Central memory CD8-positive, alpha-beta T cell (primary cell): Measurements from ENCODE around the gene RD3L.
"Not testable (repeated sequence)": the region's sequence is repeated elsewhere in the genome, so short reads cannot be mapped to it uniquely, and the experiment has no call there.

ENCODE experiments used
- ATAC-seq: fragments of 150-1000 bp; cut with Tn5 transposase; replicated peaks from 2 replicates; pipeline ENCODE4 v1.10.0; 2022; ENCODE audit warnings: mild to moderate bottlenecking, moderate FRiP score, moderate number of reproducible peaks; ENCODE audit not compliant: poor library complexity, severe bottlenecking; ENCODE audit errors: extremely low read depth
- DNase-seq, 2 donors: peaks; one replicate each; pipeline ENCODE4 v3.0.0; 2021; ENCODE audit warnings: low spot score in 2 of 2
- H3K27ac Mint-ChIP-seq: one replicate; pipeline ENCODE4 v1.8.0; 2022; ENCODE audit warnings: low read depth, mild to moderate bottlenecking, moderate library complexity, mixed read lengths
- H3K27me3 Mint-ChIP-seq: one replicate; pipeline ENCODE4 v1.8.0; 2022; ENCODE audit warnings: mixed read lengths
- H3K36me3 Mint-ChIP-seq: one replicate; pipeline ENCODE4 v1.8.0; 2022; ENCODE audit warnings: mild to moderate bottlenecking, moderate library complexity, mixed read lengths; ENCODE audit not compliant: insufficient read depth
- H3K4me1 Mint-ChIP-seq: one replicate; pipeline ENCODE4 v1.8.0; 2022; ENCODE audit warnings: mixed read lengths
- H3K4me3 Mint-ChIP-seq: one replicate; pipeline ENCODE4 v1.8.0; 2022; ENCODE audit warnings: mild to moderate bottlenecking, moderate library complexity, mixed read lengths
- H3K9me3 Mint-ChIP-seq: one replicate; pipeline ENCODE4 v1.8.0; 2022; ENCODE audit warnings: mixed read lengths

Gene RD3L

DNA sequence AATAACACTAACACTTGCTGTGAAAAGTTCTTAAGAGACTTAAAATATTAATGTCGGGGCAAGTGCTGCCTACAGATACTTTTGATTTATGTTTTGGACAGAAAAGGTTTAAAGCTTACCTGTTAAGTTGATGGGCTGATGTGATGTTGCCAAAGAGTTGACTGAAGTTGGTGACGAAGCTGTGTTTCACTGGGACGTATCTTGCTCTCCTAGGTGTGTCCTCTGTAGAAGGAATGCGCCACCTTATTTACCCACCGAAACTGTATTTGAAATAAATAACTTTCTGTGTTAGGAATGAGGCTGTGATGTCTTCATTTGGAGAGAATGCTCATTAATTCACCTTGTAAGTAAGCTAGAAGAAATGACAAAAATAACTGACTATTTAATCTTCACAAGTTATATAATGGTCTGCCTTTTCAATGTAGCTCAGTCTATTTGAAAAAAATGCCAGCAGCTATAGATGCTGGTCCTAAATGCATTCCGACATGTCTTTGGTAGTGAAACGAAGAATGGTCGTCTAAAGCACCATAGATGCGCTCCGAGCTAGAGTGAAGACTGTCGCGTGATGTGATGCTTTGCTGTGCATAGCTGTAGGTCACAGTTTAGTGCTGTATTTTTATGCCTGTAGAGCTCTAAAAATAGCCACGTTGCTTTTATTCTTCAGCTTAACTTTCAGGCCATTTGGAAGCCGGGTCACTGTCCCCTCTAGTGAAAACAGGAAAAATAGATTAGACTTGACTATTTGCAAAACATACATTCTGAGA lies at the start of gene RD3L:
RD3L (minus strand) TSS at position 557 of the 764 bp plus-strand sequence. CDS start 834 bp downstream, outside the sequence.
- Mint-ChIP-seq H3K36me3 (peaks cover 1% of the 10 kb centered on the region), H3K27me3 (peaks cover 78% of the 10 kb centered on the region), H3K9me3 (no peaks in the 10 kb centered on the region), H3K4me1 (no peaks in the 10 kb centered on the region), H3K27ac (no peak within 1 kb of the TSS), H3K4me3 (no peak within 1 kb of the TSS)
- no peak for ATAC-seq
- no peak for DNase-seq

GRCh38 chr14:103989964-103990363 lies 47.6 kb upstream of the RD3L start:
- Mint-ChIP-seq H3K27ac (no peak overlapping the region), H3K27me3 (peaks cover 71% of the 10 kb centered on the region), H3K4me3 (no peak overlapping the region), H3K36me3 (peaks cover 2% of the 10 kb centered on the region), H3K9me3 (peaks cover 6% of the 10 kb centered on the region), H3K4me1 (no peaks in the 10 kb centered on the region)
- ATAC-seq: no peak
- no peak for DNase-seq

GRCh38 chr14:103989034-103989433 lies 46.7 kb upstream of the RD3L start:
- Mint-ChIP-seq H3K4me3 (no peak overlapping the region), H3K27me3 (peaks cover 78% of the 10 kb centered on the region), H3K36me3 (peaks cover 2% of the 10 kb centered on the region), H3K27ac (no peak overlapping the region), H3K9me3 (peaks cover 6% of the 10 kb centered on the region), H3K4me1 (no peaks in the 10 kb centered on the region)
- DNase-seq (no peak), ATAC-seq (no peak)

- no peak for ATAC-seq
- Mint-ChIP-seq H3K9me3 (peaks cover 2% of the 10 kb centered on the region), H3K4me3 (no peak overlapping the region), H3K36me3 (no peaks in the 10 kb centered on the region), H3K4me1 (no peaks in the 10 kb centered on the region), H3K27ac (no peak overlapping the region), H3K27me3 (peaks cover 69% of the 10 kb centered on the region)
- no peak for DNase-seq
Measured at GRCh38 chr14:103984196-103984595, 41.9 kb upstream of the RD3L start.

DNA sequence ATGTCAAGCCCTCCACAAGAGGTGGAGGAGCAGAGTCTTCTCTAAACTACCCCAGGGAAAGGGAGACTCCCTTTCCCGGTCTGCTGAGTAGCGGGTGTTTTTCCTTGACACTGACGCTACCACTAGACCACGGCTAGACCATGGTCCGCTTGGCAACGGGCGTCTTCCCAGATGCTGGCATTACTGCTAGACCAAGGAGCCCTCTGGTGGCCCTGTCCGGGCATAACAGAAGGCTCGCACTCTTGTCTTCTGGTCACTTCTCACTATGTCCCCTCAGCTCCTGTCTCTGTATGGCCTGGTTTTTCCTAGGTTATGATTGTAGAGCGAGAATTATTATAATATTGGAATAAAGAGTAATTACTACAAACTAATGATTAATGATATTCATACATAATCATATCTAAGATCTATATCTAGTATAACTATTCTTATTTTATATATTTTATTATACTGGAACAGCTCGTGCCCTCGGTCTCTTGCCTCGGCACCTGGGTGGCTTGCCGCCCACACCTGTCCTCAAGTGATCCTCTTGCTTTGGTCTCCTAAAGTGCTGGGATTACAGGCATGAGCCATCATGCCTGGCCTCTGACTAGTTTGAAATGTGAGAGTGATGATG lies 38.4 kb upstream of the RD3L start:
- not testable (repeated sequence) for H3K4me3 Mint-ChIP-seq, DNase-seq, H3K27ac Mint-ChIP-seq, H3K9me3 Mint-ChIP-seq, H3K4me1 Mint-ChIP-seq, H3K36me3 Mint-ChIP-seq, ATAC-seq
- H3K27me3 Mint-ChIP-seq: peaks cover 69% of the 10 kb centered on the region

- ATAC-seq (no peak), DNase-seq (no peak)
- Mint-ChIP-seq H3K9me3 (no peaks in the 10 kb centered on the region), H3K4me1 (no peaks in the 10 kb centered on the region), H3K27me3 (peaks cover 44% of the 10 kb centered on the region), H3K36me3 (no peaks in the 10 kb centered on the region), H3K27ac (no peak overlapping the region), H3K4me3 (no peak overlapping the region)
Measured at GRCh38 chr14:103974575-103974974, 32.2 kb upstream of the RD3L start.

DNA sequence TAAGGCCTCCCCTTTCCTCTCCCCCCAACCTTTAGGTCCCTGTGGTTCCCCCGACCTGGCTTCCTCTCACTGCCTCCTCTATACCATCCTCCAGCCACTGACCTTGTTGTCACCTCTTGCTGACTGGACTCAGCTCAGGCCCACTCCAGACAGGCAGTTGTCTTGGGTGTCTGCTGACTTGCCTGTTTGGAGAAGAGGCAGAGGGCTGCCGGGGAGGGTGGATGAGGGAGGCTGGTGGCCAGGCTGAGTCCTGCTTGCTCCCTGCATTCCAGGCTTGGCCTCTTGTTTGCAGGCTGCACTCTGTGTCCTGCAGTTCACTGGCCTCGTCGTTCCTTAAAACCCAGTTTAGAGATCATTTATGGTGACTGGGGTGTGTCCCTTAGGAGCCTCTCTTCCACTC lies 31.0 kb upstream of the RD3L start:
- ATAC-seq (no peak), DNase-seq (no peak)
- Mint-ChIP-seq H3K4me3 (no peak overlapping the region), H3K9me3 (no peaks in the 10 kb centered on the region), H3K27me3 (peaks cover 44% of the 10 kb centered on the region), H3K27ac (no peak overlapping the region), H3K4me1 (no peaks in the 10 kb centered on the region), H3K36me3 (no peaks in the 10 kb centered on the region)

- Mint-ChIP-seq H3K27me3 (peaks cover 45% of the 10 kb centered on the region), H3K4me3 (no peak overlapping the region), H3K36me3 (no peaks in the 10 kb centered on the region), H3K4me1 (no peaks in the 10 kb centered on the region), H3K27ac (no peak overlapping the region), H3K9me3 (no peaks in the 10 kb centered on the region)
- DNase-seq: no peak
- ATAC-seq: no peak
Measured at GRCh38 chr14:103969961-103970360, 27.6 kb upstream of the RD3L start.

- no peak for DNase-seq
- Mint-ChIP-seq H3K4me3 (no peak overlapping the region), H3K9me3 (no peaks in the 10 kb centered on the region), H3K27me3 (peaks cover 52% of the 10 kb centered on the region), H3K4me1 (no peaks in the 10 kb centered on the region), H3K36me3 (no peaks in the 10 kb centered on the region), H3K27ac (no peak overlapping the region)
- ATAC-seq: no peak
Measured at GRCh38 chr14:103966631-103967030, 24.3 kb upstream of the RD3L start.

DNA sequence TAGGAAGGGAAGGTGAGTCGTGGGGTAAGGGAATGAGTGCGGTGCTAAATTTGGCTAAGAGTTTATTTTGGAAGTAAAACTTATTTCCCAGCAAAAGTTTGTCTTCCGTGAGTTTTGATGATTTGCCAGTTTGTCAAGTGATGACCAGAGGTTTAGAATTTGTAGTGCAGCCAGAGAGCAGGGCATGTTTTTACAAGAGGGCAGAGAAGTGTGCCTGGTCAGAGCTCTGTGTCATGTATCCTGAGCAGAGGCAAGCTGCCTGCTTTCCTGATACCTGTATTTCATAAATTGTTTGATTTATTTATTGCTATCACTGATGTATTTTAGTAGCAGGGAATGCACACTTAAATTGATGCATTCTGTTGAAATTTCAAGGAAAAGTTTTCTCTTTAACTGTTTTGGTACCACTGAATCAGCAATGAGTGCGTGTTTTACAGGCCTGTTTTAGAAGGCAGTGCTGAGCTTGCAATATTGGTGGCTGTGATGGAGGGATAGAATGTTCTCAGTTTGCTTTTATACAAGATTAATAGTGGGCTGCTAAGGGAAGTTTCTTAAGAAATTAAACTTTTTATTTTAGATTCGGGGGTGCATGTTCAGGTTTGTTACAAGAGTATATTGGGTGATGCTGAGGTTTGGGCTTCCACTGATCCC lies 19.7 kb upstream of the RD3L start:
- DNase-seq: no peak
- Mint-ChIP-seq H3K27me3 (peaks cover 29% of the 10 kb centered on the region), H3K4me3 (no peak overlapping the region), H3K4me1 (no peaks in the 10 kb centered on the region), H3K27ac (no peak overlapping the region), H3K9me3 (no peaks in the 10 kb centered on the region), H3K36me3 (no peaks in the 10 kb centered on the region)
- ATAC-seq: no peak

- no peaks in the 10 kb centered on the region for H3K36me3 Mint-ChIP-seq
- no peak overlapping the region for H3K4me3 Mint-ChIP-seq
- no peak overlapping the region for H3K27ac Mint-ChIP-seq
- peaks cover 18% of the 10 kb centered on the region for H3K27me3 Mint-ChIP-seq
- no peaks in the 10 kb centered on the region for H3K9me3 Mint-ChIP-seq
- no peak for ATAC-seq
- no peaks in the 10 kb centered on the region for H3K4me1 Mint-ChIP-seq
- DNase-seq: no peak
Measured at GRCh38 chr14:103960457-103961055, 18.2 kb upstream of the RD3L start.

DNA sequence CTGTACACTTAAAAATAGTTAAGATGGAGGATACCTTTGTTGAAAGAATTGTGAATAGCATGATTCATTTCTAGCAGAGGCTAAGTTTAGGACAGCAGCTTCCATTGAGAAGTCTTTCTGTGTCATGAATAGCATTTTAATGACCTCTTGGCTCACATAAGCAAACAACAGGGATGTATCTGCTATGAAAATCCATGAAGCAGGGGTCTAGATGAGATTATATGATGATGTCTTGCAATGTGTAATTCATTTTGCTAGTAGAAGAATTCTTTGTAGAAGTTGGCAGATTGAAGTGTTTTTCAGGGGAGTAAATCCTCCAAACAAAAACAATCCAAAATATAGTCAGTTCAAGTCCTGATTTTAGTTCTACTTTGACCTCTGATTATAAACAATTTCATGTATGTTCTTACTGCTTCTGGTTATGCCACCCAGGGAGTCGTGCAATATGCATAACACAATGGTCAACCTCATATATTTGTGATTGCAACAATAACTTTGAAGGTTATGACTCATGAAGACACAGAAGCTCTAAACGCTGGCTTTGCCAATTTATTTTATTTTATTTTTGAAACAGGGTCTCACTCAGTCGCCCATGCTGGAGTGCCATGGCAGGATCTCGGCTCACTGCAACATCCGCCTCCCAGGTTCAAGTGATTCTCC lies 6.9 kb upstream of the RD3L start:
- Mint-ChIP-seq H3K36me3 (no peaks in the 10 kb centered on the region), H3K27ac (no peak overlapping the region), H3K4me1 (no peaks in the 10 kb centered on the region), H3K4me3 (no peak overlapping the region), H3K9me3 (no peaks in the 10 kb centered on the region), H3K27me3 (peaks cover 85% of the 10 kb centered on the region)
- DNase-seq (no peak), ATAC-seq (no peak)
